Cardiac ventricle fibroblast (primary cell): ENCODE measurements around the gene CYP4F3. TPM values are rescaled to one million over a fixed set of nuclear protein-coding genes. Genes with fewer than 3 reads are reported as not detected.

ENCODE experiments used
- total RNA-seq: library from RNA; depleted of rRNA; stranded (reverse); fragments of >200 nt; gene quantifications from 2 replicates; pipeline ENCODE4 v1.2.3, GENCODE V29; 2015

The CYP4F3 gene
- total RNA-seq = not detected in 2 replicates

GRCh38 chr19:15640294-15640903 lies at the start of gene CYP4F3:
CYP4F3 (plus strand) TSS chr19:15640897; CDS start chr19:15641416, 519 bp downstream.

GRCh38 chr19:15614507-15615379 lies 26.0 kb upstream of the CYP4F3 start, which contains the start of gene CYP4F8:
CYP4F8 (plus strand) TSS chr19:15615218; CDS start chr19:15615617, 399 bp downstream.

GRCh38 chr19:15672580-15673175 lies 32.0 kb downstream of the CYP4F3 start, which contains the start of gene CYP4F12:
CYP4F12 (plus strand) TSS chr19:15673087; CDS start chr19:15673530, 443 bp downstream.

Other genes starting within 250 kb of the CYP4F3 start
- 31.8 and 45.7 TPM in 2 replicates for gene AKAP8L, start 221.9 kb upstream of the CYP4F3 start, total RNA-seq
- 35.7 and 35.9 TPM in 2 replicates for gene WIZ, start 190.9 kb upstream of the CYP4F3 start, total RNA-seq
- not detected in 2 replicates for gene RASAL3, start 176.4 kb upstream of the CYP4F3 start, total RNA-seq
- not detected in 2 replicates for gene PGLYRP2, start 161.4 kb upstream of the CYP4F3 start, total RNA-seq
- gene CYP4F22, start 132.4 kb upstream of the CYP4F3 start, total RNA-seq = not detected in 2 replicates
- gene CYP4F8, start 25.7 kb upstream of the CYP4F3 start, total RNA-seq = not detected in 2 replicates
- gene CYP4F12, start 32.2 kb downstream of the CYP4F3 start, total RNA-seq = 0.34 and 0.69 TPM in 2 replicates
- gene OR10H2, start 87.1 kb downstream of the CYP4F3 start, total RNA-seq = not detected in 2 replicates
- not detected in 2 replicates for gene OR10H3, start 97.1 kb downstream of the CYP4F3 start, total RNA-seq
- gene OR10H5, start 146.8 kb downstream of the CYP4F3 start, total RNA-seq = not detected in 2 replicates
- not detected in 2 replicates for gene OR10H1, start 174.8 kb downstream of the CYP4F3 start, total RNA-seq